Esophagus muscularis mucosa (tissue), 4 donors: ENCODE data around the gene LNPEP. TPM values are rescaled to one million over a fixed set of nuclear protein-coding genes. Genes with fewer than 3 reads are reported as not detected.

ENCODE experiments used
- DNase-seq: peaks from one replicate; pipeline ENCODE4 v3.0.0-alpha.2; 2017; ENCODE audit errors: extremely low spot score
- H3K27ac ChIP-seq, 4 donors: fragments of 200-600 bp; sonication (generic); replicated peaks in 1 of 4; 1 replicate in 3 of 4; 2 replicates in 1 of 4; pipeline ENCODE4 v1.5.1; 2016 to 2019; ENCODE audit warnings: mild to moderate bottlenecking in 1 of 4
- H3K27me3 ChIP-seq, 4 donors: fragments of 200-600 bp; sonication (generic); one replicate each; pipeline versions ENCODE4 v1.5.1 to v1.6.0; 2016 to 2019
- H3K36me3 ChIP-seq, 4 donors: fragments of 200-600 bp; sonication (generic); one replicate each; pipeline ENCODE4 v1.5.1; 2016 to 2019
- H3K4me1 ChIP-seq, 4 donors: fragments of 200-600 bp; sonication (generic); one replicate each; pipeline ENCODE4 v1.5.1; 2016 to 2019
- H3K4me3 ChIP-seq, 4 donors: fragments of 200-600 bp; sonication (generic); 1 replicate in 2 of 4; 2 replicates in 2 of 4; pipeline ENCODE4 v1.5.1; 2016 to 2019; ENCODE audit warnings: mild to moderate bottlenecking in 4 of 4, moderate library complexity in 1 of 4
- H3K9me3 ChIP-seq, 4 donors: fragments of 200-600 bp; sonication (generic); 1 replicate in 3 of 4; 2 replicates in 1 of 4; pipeline ENCODE4 v1.5.1; 2016 to 2019
- CTCF ChIP-seq, 3 experiments: fragments of 200-600 bp in 2 of 3; fragments of 450-650 bp in 1 of 3; sonication (generic) in 2 of 3; IDR thresholded peaks; one replicate each; pipeline ENCODE4 v1.5.1; 2017 to 2019; ENCODE audit warnings: antibody characterized with exemption in 3 of 3, mild to moderate bottlenecking in 2 of 3, moderate library complexity in 1 of 3
- EP300 ChIP-seq: sonication (generic); formaldehyde crosslinking; IDR thresholded peaks from one replicate; pipeline ENCODE4 v1.6.1; 2017; ENCODE audit warnings: antibody characterized with exemption
- POLR2A ChIP-seq: fragments of 450-650 bp; IDR thresholded peaks from one replicate; pipeline ENCODE4 v1.6.1; 2017; ENCODE audit warnings: antibody characterized with exemption, moderate library complexity, mild to moderate bottlenecking, low read depth
- POLR2AphosphoS5 ChIP-seq, 2 donors: sonication (generic); formaldehyde crosslinking; IDR thresholded peaks; one replicate each; pipeline ENCODE4 v1.6.1; 2017; ENCODE audit warnings: antibody characterized with exemption in 2 of 2
- WGBS: methylation state at CpG from one replicate; pipeline ENCODE4 v1.1.5; 2018; 5-methylcytosine and 5-hydroxymethylcytosine counted together
- intact Hi-C: fragments of 100-400 bp; cut with DNase I; formaldehyde crosslinking; loops from one replicate; pipeline ENCODE4 v1.15.1; 2023
- total RNA-seq, 4 donors: library from RNA; depleted of rRNA; stranded (reverse); fragments of >200 nt; gene quantifications; one replicate each; pipeline versions ENCODE4 v1.1.0 to v1.2.1, GENCODE V29; 2016

The LNPEP gene
- total RNA-seq, 4 donors from 2014 or later, result 55.2 to 80.2 (median 65.6) TPM

- Histone ChIP-seq H3K27ac (no peak overlapping the region), H3K4me3 (no peak overlapping the region), H3K9me3 (no peaks in the 10 kb centered on the region), H3K36me3 (peaks cover 0 to 58% (median 23%) of the 10 kb centered on the region in 4 donors), H3K27me3 (no peaks in the 10 kb centered on the region), H3K4me1 (peaks cover 0 to 9% (median 2%) of the 10 kb centered on the region in 4 donors)
- TF ChIP-seq POLR2A (no peak), CTCF (IDR thresholded peaks at IDR 0.05) (no peak), POLR2AphosphoS5 (IDR thresholded peaks at IDR 0.05) (no peak), EP300 (no peak)
- no peak for DNase-seq
- intact Hi-C loops, result loop anchor here (10.0 kb wide), 1 partner anchor 235 kb away; no protein-coding TSS in a partner anchor
- WGBS, result 93% methylated on average over 1 of the region's 1 CpG
Measured at GRCh38 chr5:97009921-97010320, 74.0 kb downstream of the LNPEP start.

- Histone ChIP-seq H3K4me1 (peaks cover 0 to 9% (median 2%) of the 10 kb centered on the region in 4 donors), H3K9me3 (no peaks in the 10 kb centered on the region), H3K27ac (no peak overlapping the region), H3K4me3 (no peak overlapping the region), H3K36me3 (peaks cover 0 to 57% (median 22%) of the 10 kb centered on the region in 4 donors), H3K27me3 (no peaks in the 10 kb centered on the region)
- 69% methylated on average over 3 of the region's 3 CpGs for WGBS
- no peak for TF ChIP-seq EP300
- intact Hi-C loops, result no loop called here
- no peak for DNase-seq
Measured at GRCh38 chr5:97010606-97011005, 74.7 kb downstream of the LNPEP start.

GRCh38 chr5:97011567-97011966, 75.7 kb downstream of the LNPEP start:
- WGBS, result 100% methylated on average over 2 of the region's 2 CpGs
- DNase-seq, result no peak
- intact Hi-C loops, result no loop called here
- TF ChIP-seq POLR2A, result no peak
- no peak for TF ChIP-seq POLR2AphosphoS5 (IDR thresholded peaks at IDR 0.05)
- TF ChIP-seq EP300, result no peak
- no peak for TF ChIP-seq CTCF (IDR thresholded peaks at IDR 0.05)
- Histone ChIP-seq H3K27me3 (no peaks in the 10 kb centered on the region), H3K27ac (no peak overlapping the region), H3K36me3 (peaks cover 4 to 58% (median 24%) of the 10 kb centered on the region in 4 donors), H3K4me3 (no peak overlapping the region), H3K9me3 (no peaks in the 10 kb centered on the region), H3K4me1 (peaks cover 0 to 9% (median 2%) of the 10 kb centered on the region in 4 donors)

GRCh38 chr5:97019435-97020117, 83.7 kb downstream of the LNPEP start:
- no peaks in the 10 kb centered on the region for H3K9me3 ChIP-seq
- WGBS, result 64% methylated on average over 5 of the region's 5 CpGs
- H3K4me1 ChIP-seq, result peaks cover 0 to 13% (median 8%) of the 10 kb centered on the region in 4 donors
- intact Hi-C loops, result no loop called here
- peaks cover 22 to 79% (median 53%) of the 10 kb centered on the region in 4 donors for H3K36me3 ChIP-seq
- peak overlapping the region in 3 of 4 donors; percentile 36 to 53 (median 41) for H3K27ac ChIP-seq
- no peaks in the 10 kb centered on the region for H3K27me3 ChIP-seq
- H3K4me3 ChIP-seq, result no peak overlapping the region
- TF ChIP-seq CTCF (IDR thresholded peaks at IDR 0.05), result no peak
- TF ChIP-seq POLR2AphosphoS5 (IDR thresholded peaks at IDR 0.05), result peak in 1 of 2 donors; percentile 69
- DNase-seq, result no peak

- DNase-seq, result no peak
- intact Hi-C loops, result no loop called here
- Histone ChIP-seq H3K4me3 (no peak overlapping the region), H3K36me3 (peaks cover 27 to 80% (median 55%) of the 10 kb centered on the region in 4 donors), H3K27me3 (no peaks in the 10 kb centered on the region), H3K9me3 (no peaks in the 10 kb centered on the region), H3K4me1 (peaks cover 0 to 13% (median 8%) of the 10 kb centered on the region in 4 donors), H3K27ac (no peak overlapping the region)
- 88% methylated on average over 1 of the region's 1 CpG for WGBS
- TF ChIP-seq POLR2A, result no peak
- TF ChIP-seq EP300, result no peak
- no peak for TF ChIP-seq POLR2AphosphoS5 (IDR thresholded peaks at IDR 0.05)
- no peak for TF ChIP-seq CTCF (IDR thresholded peaks at IDR 0.05)
Measured at GRCh38 chr5:97021416-97021815, 85.5 kb downstream of the LNPEP start.
